Ishikawa (cell line): ENCODE data around the gene SPATA17.

Experiments used
- EP300 ChIP-seq: IDR thresholded peaks from 2 replicates; pipeline ENCODE4 v1.6.1; 2012; ENCODE audit warnings: borderline replicate concordance
- FOXM1 ChIP-seq: IDR thresholded peaks from 2 replicates; pipeline ENCODE4 v1.6.1; 2012; ENCODE audit warnings: low read depth, borderline replicate concordance

DNA sequence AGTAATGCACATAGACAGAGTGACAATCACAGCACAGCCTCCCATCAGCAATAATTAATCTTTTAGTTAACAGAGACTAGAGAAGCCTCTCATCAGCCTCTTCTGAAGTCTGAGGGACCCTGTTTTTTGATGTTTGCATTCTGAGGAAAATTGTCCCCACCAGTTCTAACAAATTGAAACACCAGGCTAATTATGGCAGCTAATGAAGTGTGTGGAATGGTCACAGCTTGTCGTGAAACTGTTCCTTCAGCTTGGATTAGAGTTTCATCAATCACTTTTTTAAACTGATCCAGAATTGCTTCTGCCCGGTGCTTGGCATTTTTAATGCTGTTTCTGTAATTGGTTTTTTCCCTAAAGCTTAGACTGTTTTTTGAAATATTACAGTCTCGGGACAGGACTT lies 208.0 kb downstream of the SPATA17 start:
- TF ChIP-seq FOXM1 (no peak), EP300 (no peak)
